HG02970 (cell line): Measurements from ENCODE around the gene PRKCA.
"Not testable (repeated sequence)": the region's sequence is repeated elsewhere in the genome, so short reads cannot be mapped to it uniquely, and the experiment has no call there.

ENCODE experiments used
- ATAC-seq: cut with Tn5 transposase; IDR thresholded peaks from one replicate; pipeline ENCODE4 v1.9.1; 2021; ENCODE audit warnings: mild to moderate bottlenecking, moderate library complexity, moderate number of reproducible peaks; ENCODE audit not compliant: unreplicated experiment, low FRiP score

PRKCA gene

DNA sequence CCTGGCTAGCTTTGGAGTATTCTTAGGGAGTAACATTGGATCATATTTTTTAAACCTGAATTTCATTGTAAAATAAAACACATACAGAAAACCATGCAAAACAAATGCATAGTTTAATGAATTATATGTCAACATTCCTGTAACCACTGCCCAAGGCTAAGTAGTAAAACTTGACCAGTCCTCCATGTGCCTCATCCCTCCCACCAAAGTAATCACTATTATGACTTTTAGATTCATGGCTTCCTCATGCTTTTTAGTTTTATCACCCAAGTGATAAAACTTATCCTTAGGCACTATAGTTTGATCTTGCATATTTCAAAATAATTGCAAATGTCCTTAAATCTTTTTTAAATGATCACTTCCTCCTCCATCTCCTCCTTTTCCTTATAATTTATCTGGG, 20.4 kb downstream of the PRKCA start:
- ATAC-seq, result no peak

DNA sequence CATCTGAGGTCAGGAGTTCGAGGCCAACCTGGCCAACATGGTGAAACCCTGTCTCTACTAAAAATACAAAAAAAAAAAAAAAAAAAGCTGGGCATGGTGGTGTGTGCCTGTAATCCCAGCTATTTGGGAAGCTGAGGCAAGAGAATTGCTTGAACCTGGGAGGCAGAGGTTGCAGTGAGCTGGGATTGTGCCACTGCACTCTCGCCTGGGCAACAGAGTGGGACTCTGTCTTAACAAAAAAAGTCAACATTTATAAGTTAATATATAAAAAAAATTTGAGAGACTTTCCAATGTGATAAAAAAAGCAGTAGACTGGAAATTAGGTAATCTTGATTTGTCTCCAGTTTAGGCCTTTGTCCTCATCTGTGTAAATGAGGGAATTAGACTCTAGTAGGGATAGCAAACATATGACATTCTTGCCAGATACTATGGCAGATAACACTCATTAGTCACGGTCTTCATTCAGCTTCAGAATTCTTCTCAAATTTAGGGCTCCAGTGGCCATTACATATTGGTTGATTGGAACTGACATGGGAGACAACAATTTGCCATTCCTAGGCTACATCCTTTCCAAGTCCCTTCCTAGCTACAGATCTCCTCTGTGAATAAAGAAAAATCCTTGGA, 22.1 kb downstream of the PRKCA start:
- ATAC-seq, result not testable (repeated sequence)

DNA sequence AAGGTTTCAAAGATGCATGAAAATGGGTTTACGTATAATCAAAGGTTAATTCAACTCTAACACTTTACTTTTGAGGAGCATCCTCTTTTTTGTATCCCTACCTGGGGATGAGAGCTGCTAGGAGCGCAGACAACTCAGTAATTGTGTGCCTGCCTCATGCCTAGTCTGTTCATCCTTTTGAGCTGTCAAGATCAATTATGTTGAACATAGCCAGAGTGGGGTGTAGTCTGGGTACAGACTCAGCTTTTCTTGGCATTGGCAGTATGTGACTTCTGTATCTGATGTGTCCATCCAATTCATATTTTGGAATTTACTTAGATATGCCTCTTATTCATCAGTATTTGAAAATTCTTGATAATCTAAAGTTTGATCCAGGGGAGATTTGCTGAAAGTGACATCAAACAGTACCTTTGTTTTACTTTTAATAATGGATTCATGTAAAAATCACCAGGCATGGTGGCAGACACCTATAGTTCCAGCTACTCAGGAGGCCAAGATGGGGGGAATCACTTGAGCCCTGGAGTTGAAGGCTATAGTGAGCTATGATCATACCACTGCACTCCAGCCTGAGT, 24.1 kb downstream of the PRKCA start:
- ATAC-seq, result no peak

DNA sequence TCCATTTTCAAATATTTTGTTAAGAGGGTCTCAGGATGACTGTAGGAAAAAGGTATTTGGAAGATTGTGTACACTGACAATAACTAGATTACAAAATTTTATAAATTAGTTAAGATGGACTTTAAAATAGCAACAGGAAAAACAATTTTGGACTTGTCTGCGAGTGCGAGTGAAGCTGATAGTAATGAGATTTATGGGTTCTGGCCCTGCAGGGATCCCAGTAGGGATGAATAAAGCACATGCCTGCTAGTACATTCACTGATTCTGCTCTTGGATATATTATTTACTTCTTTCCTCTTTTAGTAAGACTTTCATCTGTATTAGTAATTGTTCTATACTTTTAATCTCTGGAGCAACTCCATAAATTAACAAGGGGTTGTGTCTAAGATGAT, 28.2 kb downstream of the PRKCA start:
- ATAC-seq, result no peak

DNA sequence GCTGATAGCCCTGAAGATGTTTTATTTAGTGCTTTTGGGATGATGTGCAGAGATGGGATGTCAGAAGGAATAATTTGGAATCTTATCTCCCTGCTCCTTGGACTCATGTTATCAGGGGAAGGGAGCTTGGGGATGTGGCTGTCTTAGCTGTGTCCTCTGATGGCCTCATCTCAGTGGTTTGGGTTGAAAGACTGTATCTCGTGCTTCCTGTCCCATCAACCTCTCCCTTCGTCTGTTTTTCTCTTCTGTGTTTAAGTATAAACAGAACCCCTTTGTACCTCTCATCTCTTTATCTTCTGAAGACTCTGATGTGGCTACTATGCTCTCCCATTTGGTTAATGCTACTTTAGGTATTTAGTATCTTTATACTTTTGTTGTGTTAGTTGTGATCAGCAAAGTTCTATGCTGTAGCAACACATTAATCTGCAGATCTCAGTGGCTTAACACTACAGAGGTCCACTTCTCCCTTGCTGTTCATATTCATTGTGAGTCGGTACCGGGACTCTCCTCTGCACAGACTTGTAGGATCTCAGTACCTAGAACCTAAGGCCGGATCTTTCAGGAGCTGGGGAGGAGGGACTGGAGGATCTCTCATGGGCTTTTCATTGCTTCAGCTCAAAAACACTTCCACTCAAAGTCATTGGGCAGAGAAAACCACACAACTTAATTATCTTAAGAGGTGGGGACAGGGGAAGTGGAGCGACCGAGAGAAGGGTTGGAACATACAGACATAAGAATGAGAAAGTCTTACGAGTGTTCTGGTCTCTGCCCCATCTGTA, 28.8 kb downstream of the PRKCA start:
- ATAC-seq, result no peak

DNA sequence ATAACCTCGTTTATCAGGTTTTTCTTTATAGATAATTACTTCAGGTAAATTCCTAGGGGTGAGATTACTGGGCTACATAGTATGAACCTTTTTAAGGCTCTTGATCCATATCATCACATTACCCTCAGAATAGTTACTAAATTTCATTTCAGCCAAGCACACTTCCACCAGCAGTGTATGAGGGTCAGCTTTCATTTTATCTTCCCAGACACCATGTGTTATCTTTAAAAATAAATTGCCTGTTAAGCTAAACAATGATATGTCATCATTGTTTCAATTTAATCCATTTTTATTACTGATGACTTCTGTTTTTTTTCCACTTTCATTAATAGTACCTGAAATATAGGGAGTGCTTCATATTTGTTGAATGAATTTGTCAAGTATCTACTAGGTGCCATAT, 33.4 kb downstream of the PRKCA start:
- no peak for ATAC-seq

DNA sequence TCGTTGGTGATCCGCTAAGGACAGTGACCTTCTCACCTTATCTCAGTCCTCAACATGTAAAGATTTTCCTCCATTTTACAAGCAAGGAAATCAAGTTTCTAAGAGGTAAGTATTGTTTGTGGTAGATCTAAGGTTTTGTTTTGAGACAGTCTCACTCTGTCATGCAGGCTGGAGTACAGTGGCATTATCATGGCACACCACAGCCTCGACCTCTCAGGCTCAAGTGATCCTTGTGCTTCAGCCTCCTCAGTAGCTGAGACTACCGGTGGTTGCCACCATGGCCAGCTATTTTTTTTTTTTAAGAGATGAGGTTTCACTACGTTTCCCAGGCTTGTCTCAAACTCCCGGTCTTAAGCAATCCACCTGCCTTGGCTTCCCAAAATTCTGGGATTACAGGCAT, 34.9 kb downstream of the PRKCA start:
- no peak for ATAC-seq

DNA sequence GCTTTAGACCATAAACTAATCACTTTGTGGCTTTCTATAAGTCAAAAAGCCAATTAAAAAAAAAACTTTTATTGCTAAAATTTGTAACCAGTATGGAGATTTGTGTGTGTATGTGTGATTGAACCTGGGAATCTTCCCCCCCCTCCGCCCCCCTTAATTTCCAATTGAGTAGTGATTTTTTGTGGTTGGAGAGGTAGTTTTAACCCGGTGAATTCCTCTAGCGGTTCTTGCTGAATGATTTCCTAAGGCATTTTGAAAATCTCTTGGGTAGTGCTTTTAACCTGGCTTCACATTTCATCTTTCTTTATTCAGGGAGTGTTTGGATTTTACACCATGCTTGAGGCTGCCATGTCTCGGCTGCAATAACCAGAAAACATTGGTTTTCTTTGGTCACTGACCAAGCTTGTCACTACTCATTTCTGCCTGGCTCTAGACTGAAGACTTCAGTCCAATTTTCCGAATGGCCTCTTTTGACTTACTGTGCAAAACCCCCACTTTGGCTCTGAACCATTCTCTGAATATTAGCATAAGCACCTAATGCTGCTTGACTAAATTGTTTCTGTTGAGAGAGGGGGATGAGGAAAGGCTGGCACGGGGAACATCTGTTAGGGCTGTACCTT, 35.6 kb downstream of the PRKCA start:
- no peak for ATAC-seq

DNA sequence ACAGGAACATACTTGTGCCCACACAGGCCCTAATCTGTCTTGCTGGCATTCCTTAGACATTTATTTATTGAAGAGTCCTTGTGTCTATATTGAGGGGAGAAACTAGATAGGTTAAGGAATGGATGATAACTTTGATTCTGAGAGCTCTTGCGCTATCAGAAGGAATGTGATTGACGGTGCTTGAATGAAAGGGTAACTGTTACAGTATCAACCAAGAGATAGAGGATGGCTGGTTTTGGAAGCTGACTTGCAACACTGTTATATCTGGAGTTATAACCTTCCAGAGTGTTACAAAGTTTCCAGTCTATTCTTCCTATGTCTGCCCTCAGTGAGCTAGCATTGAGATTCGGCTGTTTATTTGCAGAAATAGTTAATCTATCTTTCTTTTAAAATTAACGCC, 36.5 kb downstream of the PRKCA start:
- no peak for ATAC-seq

DNA sequence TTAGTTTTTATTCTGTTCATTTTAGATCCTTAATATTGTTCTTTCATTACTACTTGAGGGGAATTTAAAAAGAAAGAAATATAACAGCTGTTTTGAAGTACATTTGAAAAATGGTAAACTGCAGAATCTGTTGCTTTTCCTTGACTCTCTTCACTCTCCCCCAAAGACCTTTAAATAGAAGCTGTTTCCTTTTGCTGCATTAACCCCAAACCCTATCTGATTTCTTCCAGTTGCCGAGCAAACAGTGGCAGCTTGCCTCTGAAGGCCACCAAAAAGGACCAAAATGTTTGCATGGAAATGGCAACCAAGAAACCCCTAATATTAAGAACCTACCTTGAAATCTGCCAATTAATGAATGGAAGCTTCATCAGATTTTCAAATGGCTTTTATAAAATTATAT, 37.1 kb downstream of the PRKCA start:
- ATAC-seq, result no peak

DNA sequence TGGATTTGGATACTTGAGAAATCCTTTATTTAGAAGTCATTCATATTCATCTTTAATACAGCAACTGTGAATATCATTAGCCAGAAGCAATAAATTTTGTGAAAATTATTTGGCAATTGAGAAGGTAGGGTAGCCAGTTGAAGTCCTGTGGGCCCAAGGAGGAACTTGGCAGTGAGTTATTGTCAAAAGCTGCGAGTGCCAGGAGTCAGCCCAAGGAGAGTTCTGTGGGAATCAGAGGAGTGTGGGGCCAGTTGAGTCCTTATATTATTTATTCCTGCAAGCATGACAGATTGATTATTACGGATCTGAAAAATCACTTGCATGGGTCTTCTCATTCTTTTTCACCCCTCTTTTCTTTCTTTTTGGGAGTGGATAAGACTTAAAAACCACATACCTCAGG, 38.3 kb downstream of the PRKCA start:
- no peak for ATAC-seq

DNA sequence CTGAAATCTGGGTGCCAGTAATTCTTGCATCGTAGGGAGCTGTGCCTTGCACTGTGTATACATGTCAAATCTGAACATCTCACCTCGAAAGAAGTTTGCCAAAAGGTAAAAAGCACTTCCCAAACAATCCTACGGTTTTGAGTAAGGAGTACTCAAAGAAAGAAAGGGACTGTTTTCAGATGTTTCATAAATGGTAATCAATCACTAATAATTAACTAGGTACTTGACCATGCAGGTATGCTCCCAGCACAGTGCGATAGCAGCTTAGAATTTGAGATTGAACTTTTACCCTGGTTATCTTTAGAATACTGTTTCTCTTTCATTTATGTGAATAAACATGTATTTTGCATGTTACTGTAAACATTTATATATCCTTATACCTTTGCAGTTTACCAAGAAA, 39.0 kb downstream of the PRKCA start:
- no peak for ATAC-seq

DNA sequence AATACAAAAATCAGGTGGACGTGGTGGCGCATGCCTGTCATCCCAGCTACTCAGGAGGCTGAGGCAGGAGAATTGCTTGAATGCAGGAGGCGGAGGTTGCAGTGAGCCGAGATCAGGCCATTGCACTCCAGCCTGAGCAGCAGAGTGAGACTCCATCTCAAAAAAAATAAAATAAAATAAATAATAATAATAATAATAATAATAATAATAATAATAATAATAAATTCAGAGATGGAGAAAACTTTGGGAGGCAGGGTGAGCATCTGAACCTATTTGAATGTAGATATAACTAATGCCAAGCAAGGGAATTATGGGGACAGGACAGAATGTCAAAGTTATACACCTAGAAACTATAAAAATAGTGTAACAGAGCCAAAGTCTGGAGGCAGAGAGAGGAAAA, 39.9 kb downstream of the PRKCA start:
- not testable (repeated sequence) for ATAC-seq

DNA sequence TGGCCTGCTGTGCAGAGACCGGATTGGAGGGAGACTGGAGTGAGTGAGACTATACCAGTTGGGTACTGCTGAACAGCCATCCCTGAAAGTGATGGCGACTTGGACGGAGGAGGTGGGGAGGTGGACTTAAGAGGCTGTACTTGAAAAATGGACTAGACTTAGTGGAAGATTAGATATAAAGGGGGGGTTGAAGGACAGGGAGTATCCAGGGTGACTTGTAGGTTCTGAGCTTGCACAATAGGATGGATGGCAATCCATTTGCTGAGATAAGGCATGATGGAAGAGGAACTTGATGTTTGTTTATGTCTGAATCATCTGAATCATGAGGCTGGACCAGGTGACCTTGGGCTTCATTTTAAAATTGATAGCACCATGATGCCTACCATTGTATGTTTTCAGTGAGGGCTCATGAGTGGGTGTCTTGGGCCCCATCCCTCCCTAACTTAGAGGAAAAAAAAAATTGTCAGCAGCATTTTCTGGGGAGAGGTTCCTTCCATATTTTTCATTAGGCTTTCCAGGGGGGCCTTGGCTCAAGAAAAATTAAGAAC, 41.2 kb downstream of the PRKCA start:
- ATAC-seq, result no peak

DNA sequence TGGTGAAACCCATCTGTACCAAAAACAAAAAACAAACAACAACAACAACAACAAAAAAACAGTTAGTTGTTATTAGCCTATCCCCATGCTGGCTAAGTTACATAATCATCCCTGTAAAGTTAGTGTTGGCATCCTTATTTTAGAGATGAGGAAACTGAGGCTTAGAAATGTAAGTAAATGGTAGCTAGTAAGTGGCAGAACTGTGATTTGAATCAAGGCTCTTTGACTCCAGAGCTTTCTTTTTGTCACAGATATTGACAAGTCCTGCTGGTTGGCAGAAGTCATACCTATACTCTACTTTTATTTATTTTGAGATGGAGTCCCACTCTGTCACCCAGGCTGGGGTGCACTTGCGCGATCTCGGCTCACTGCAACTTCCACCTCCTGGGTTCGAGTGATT, 42.1 kb downstream of the PRKCA start:
- no peak for ATAC-seq

DNA sequence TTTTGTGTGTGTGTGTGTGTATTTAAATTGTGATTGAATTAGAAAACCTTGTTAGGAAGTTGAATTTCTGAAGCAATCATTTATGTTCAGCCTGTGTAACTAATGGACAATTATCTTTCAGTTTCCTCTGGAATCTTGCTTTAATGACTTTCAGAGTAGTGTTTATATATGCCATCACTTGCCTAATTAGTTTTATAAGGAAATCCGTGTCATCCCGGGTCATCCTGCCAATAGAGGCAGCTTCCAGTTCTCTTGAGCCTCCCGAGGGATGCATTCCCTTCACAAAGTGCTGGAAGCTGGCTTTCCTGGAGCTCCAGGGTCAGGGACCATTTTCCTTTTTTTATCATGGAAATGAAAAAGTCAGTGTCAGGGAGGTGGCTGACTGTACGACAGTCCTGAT, 42.9 kb downstream of the PRKCA start:
- no peak for ATAC-seq

DNA sequence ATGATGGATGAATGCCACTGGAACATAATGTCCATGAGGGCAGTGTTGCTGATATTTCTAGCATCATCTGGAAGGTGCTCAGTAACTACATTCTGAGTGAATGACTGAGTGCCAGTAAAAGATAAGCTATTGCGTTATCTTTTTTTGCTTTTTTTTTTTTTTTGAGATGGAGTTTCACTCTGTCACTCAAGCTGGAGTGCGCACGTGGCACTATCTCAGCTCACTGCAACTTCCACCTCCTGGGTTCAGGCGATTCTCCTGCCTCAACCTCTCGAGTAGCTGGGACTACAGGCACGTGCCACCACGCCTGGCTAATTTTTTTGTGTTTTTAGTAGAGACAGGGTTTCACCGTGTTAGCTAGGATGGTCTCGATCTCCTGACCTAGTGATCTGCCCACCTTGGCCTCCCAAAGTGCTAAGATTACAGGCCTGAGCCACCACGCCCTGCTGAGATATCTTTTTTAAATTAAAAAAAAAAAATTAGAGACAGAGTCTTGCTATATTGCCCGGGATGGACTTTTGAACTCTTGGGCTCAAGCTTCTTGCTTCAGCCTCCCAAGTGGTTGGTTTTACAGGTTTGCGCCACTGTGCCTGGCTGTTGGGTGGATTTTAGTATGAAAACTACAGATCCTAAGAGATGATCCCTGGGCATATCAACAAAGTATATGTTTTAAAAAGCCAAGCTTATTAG, 43.7 kb downstream of the PRKCA start:
- not testable (repeated sequence) for ATAC-seq

DNA sequence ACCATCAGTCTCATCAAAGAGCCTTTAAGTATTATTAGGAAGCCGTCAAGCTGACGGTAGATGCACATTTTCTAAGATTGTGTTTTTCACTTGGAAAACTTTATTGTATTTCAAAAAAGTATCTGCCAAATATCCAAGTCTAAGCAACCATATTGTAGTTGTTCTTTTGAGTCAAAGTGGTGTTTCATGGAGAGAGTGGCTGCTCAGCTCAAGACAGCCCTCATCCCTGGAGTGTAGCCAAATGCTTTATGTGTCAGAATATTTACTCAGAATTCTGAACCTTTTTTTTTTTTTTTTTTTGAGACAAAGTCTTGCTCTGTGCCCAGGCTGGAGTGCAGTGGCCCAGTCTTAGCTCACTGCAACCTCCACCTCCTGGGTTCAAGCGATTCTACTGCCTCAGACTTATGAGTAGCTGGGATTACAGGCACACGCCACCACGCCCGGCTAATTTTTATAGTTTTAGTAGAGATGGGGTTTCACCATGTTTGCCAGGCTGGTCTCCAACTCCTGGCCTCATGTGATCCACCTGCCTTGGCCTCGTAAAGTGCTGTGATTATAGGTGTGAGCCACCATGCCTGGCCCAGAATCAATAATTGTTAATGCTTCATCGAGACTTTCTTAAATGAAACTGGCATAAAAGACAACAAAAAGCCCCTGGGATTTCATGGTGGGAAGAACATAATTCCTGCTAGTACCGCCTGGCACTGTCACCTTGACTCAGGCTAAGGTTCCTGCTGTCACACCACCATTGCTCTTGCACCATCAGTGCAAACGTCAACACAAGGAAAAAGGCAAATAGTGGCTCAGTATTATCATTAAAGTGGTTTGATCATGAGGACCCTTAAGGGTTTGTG, 45.5 kb downstream of the PRKCA start:
- ATAC-seq, result no peak

DNA sequence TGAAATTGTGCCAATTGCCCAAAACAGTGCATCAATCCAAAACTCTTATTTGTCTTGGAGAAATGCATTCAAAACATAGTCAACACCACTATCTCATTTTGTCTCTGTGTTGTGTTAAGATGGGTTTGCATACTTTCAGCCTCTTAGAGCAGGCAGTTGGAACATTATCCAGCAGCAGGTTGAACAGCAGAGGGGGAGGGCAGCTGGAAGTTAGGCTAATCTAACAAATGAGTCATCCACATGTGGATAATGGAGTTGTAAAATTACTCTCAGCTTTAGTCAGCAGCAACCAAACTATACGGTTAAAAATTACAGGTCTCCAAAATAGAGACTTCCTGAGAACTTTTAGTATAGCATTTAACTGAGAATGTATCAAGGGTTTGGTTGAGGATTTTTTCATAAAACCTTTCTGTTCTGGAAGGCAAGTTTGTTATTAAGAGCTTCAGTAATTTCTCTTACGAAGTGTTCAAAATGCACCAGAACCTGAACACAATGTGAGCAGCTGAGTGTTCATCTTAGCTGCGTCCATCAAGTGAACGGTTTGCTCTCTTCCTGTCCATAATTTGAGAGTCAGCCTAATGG, 46.3 kb downstream of the PRKCA start:
- no peak for ATAC-seq
